H1 (cell line): ENCODE measurements around the gene UHRF2. TPM values are rescaled to one million over a fixed set of nuclear protein-coding genes. Genes with fewer than 3 reads are reported as not detected.

Experiments
- CTCF ChIA-PET: fragments of 300-600 bp; sonication (Branson Sonifier 250); formaldehyde crosslinking; loops from one replicate; lab custom pipeline; 2021; ENCODE audit not compliant: partially characterized antibody; lab: Charles Lee
- POLR2A ChIA-PET: fragments of 300-600 bp; sonication (Branson Sonifier 250); formaldehyde crosslinking; loops from one replicate; lab custom pipeline; 2021; ENCODE audit warnings: inconsistent platforms; ENCODE audit not compliant: partially characterized antibody; lab: Charles Lee
- DNase-seq, 2 experiments: peaks; one replicate each; pipeline versions ENCODE4 v3.0.0 to v3.0.0-alpha.2; 2010 to 2022; ENCODE audit warnings: low spot score in 2 of 2, low read depth in 1 of 2, mixed read lengths in 1 of 2
- FAIRE-seq: peaks from 2 replicates; lab custom pipeline; 2011; peaks lifted over from hg19 to GRCh38; lab: Jason Lieb, UNC
- H2AFZ ChIP-seq: 2 replicates; pipeline ENCODE4 v1.8.1; 2012; ENCODE audit warnings: low read length, inconsistent platforms
- H2AK5ac ChIP-seq: 2 replicates; pipeline ENCODE4 v1.6.1; 2013; ENCODE audit warnings: low read depth, low read length
- H2BK120ac ChIP-seq: replicated peaks from 2 replicates; pipeline ENCODE3; 2013; ENCODE audit warnings: low read depth, low read length, inconsistent platforms
- H2BK12ac ChIP-seq: 2 replicates; pipeline ENCODE4 v1.6.1; 2013; ENCODE audit warnings: low read depth, low read length
- H2BK15ac ChIP-seq: 2 replicates; pipeline ENCODE4 v1.6.1; 2013; ENCODE audit warnings: low read length
- H2BK20ac ChIP-seq: 2 replicates; pipeline ENCODE4 v1.6.1; 2013; ENCODE audit warnings: low read length
- H2BK5ac ChIP-seq: 2 replicates; pipeline ENCODE4 v1.6.1; 2013; ENCODE audit warnings: low read depth, low read length
- H3K14ac ChIP-seq: 2 replicates; pipeline ENCODE4 v1.6.1; 2013; ENCODE audit warnings: inconsistent platforms; ENCODE audit not compliant: insufficient read length
- H3K18ac ChIP-seq: 2 replicates; pipeline ENCODE4 v1.6.1; 2013; ENCODE audit warnings: low read length; ENCODE audit errors: extremely low read depth
- H3K23ac ChIP-seq: 2 replicates; pipeline ENCODE4 v1.6.1; 2013; ENCODE audit warnings: inconsistent platforms; ENCODE audit not compliant: insufficient read length
- H3K23me2 ChIP-seq: 2 replicates; pipeline ENCODE4 v1.6.1; 2013; ENCODE audit warnings: low read depth, low read length
- H3K27ac ChIP-seq: 2 replicates; pipeline ENCODE4 v1.6.1; 2011; ENCODE audit warnings: low read depth, low read length, inconsistent platforms
- H3K27me3 ChIP-seq, 4 experiments: replicated peaks in 1 of 4; 1 replicate in 1 of 4; 2 replicates in 3 of 4; pipeline versions ENCODE4 v1.6.1 to v1.8.1; 2011 to 2013; ENCODE audit warnings: low read length in 3 of 4, mild to moderate bottlenecking in 3 of 4, inconsistent platforms in 2 of 4, mixed read lengths in 2 of 4, moderate library complexity in 1 of 4; ENCODE audit not compliant: control insufficient read depth in 3 of 4, insufficient read depth in 3 of 4; ENCODE audit errors: extremely low read depth in 1 of 4
- H3K36me3 ChIP-seq, 4 experiments: 2 replicates each; pipeline versions ENCODE4 v1.6.1 to v1.8.1; 2011 to 2013; ENCODE audit warnings: mild to moderate bottlenecking in 4 of 4, low read length in 3 of 4, moderate library complexity in 2 of 4, control low read depth in 1 of 4, inconsistent platforms in 1 of 4; ENCODE audit not compliant: insufficient read depth in 4 of 4, control insufficient read depth in 2 of 4
- H3K4ac ChIP-seq: replicated peaks from 2 replicates; pipeline ENCODE3; 2013; ENCODE audit warnings: low read length, low read depth, mixed read lengths, inconsistent platforms; ENCODE audit not compliant: insufficient read length
- H3K4me1 ChIP-seq, 4 experiments: replicated peaks in 1 of 4; 1 replicate in 1 of 4; 2 replicates in 3 of 4; pipeline versions ENCODE4 v1.6.1 to v1.8.1; 2011 to 2013; ENCODE audit warnings: low read length in 3 of 4, inconsistent platforms in 2 of 4, mixed read lengths in 1 of 4; ENCODE audit not compliant: insufficient read depth in 4 of 4, control insufficient read depth in 3 of 4
- H3K4me2 ChIP-seq, 2 experiments: 2 replicates each; pipeline versions ENCODE4 v1.6.1 to v1.8.1; 2011 to 2013; ENCODE audit warnings: low read depth in 2 of 2, low read length in 2 of 2, control low read depth in 1 of 2, inconsistent platforms in 1 of 2, mild to moderate bottlenecking in 1 of 2; ENCODE audit not compliant: insufficient read depth in 1 of 2
- H3K4me3 ChIP-seq, 4 experiments: fragments of 200-600, 300-600 bp in 1 of 4; sonication (generic), shearing (Covaris generic), sonication (Bioruptor Twin) in 1 of 4; 2 replicates each; pipeline versions ENCODE4 v1.5.1 to v1.8.1; 2011 to 2016; ENCODE audit warnings: low read length in 4 of 4, low read depth in 3 of 4, control low read depth in 2 of 4, inconsistent platforms in 2 of 4, mild to moderate bottlenecking in 2 of 4, mixed read lengths in 1 of 4, moderate library complexity in 1 of 4; ENCODE audit not compliant: insufficient read depth in 2 of 4; ENCODE audit errors: extremely low read depth in 1 of 4
- H3K56ac ChIP-seq: replicated peaks from 2 replicates; pipeline ENCODE3; 2013; ENCODE audit warnings: low read depth, mild to moderate bottlenecking, mixed read lengths, low read length, inconsistent platforms; ENCODE audit not compliant: insufficient read length
- H3K79me1 ChIP-seq: 2 replicates; pipeline ENCODE4 v1.6.1; 2013; ENCODE audit warnings: low read depth, low read length, control low read depth
- H3K79me2 ChIP-seq, 2 experiments: 2 replicates each; pipeline versions ENCODE4 v1.6.1 to v1.8.1; 2012 to 2013; ENCODE audit warnings: low read length in 2 of 2, mild to moderate bottlenecking in 2 of 2, inconsistent platforms in 1 of 2; ENCODE audit not compliant: insufficient read depth in 2 of 2, control insufficient read depth in 1 of 2
- H3K9ac ChIP-seq, 4 experiments: replicated peaks in 1 of 4; 1 replicate in 1 of 4; 2 replicates in 3 of 4; pipeline versions ENCODE4 v1.6.1 to v1.8.1; 2011 to 2013; ENCODE audit warnings: low read depth in 3 of 4, low read length in 3 of 4, control low read depth in 2 of 4, mild to moderate bottlenecking in 2 of 4, moderate library complexity in 2 of 4, inconsistent platforms in 1 of 4; ENCODE audit errors: extremely low read depth in 1 of 4
- H3K9me3 ChIP-seq, 2 experiments: 2 replicates each; pipeline versions ENCODE4 v1.6.1 to v1.8.1; 2012 to 2013; ENCODE audit warnings: mild to moderate bottlenecking in 2 of 2, moderate library complexity in 2 of 2, control low read depth in 1 of 2, inconsistent platforms in 1 of 2, low read depth in 1 of 2, low read length in 1 of 2, mixed read lengths in 1 of 2; ENCODE audit not compliant: insufficient read depth in 2 of 2
- H4K20me1 ChIP-seq, 2 experiments: replicated peaks in 1 of 2; 2 replicates each; pipeline versions ENCODE3 to v1.8.1; 2011 to 2013; ENCODE audit warnings: inconsistent platforms in 2 of 2, low read length in 2 of 2, mild to moderate bottlenecking in 1 of 2; ENCODE audit not compliant: insufficient read depth in 2 of 2, control insufficient read depth in 1 of 2
- H4K5ac ChIP-seq: 2 replicates; pipeline ENCODE4 v1.6.1; 2013; ENCODE audit warnings: low read length, low read depth, mixed read lengths, inconsistent platforms; ENCODE audit not compliant: insufficient read length
- H4K8ac ChIP-seq: 2 replicates; pipeline ENCODE4 v1.8.0; 2013; ENCODE audit warnings: mild to moderate bottlenecking, moderate library complexity, low read length, inconsistent platforms; ENCODE audit not compliant: insufficient read depth; ENCODE audit errors: extremely low read depth
- H4K91ac ChIP-seq: replicated peaks from 2 replicates; pipeline ENCODE3; 2013; ENCODE audit warnings: low read length, mixed read lengths, inconsistent platforms; ENCODE audit not compliant: insufficient read length
- RAD21 ChIP-seq, 2 experiments: IDR thresholded peaks in 1 of 2; conservative IDR thresholded peaks in 1 of 2; 2 replicates each; pipeline ENCODE4 v1.6.1; 2011; ENCODE audit warnings: low read depth in 2 of 2, low read length in 2 of 2, improper control_type of control experiment in 1 of 2, inconsistent platforms in 1 of 2, mild to moderate bottlenecking in 1 of 2, moderate library complexity in 1 of 2
- WGBS, 2 experiments: shearing (Covaris generic) in 1 of 2; methylation state at CpG; one replicate each; pipeline versions ENCODE4 v1.1.6 to v1.1.7; 2013 to 2015; ENCODE audit warnings: low lambda C conversion rate in 2 of 2, mixed read lengths in 2 of 2, inconsistent platforms in 1 of 2, low coverage in 1 of 2, missing lambda C conversion rate in 1 of 2; ENCODE audit not compliant: insufficient replicate concordance in 2 of 2, insufficient coverage in 1 of 2, insufficient read length in 1 of 2; ENCODE audit errors: extremely low coverage in 1 of 2, missing lambda C conversion rate in 1 of 2; 5-methylcytosine and 5-hydroxymethylcytosine counted together
- polyA plus RNA-seq, 7 experiments: library from polyadenylated mRNA; depleted of rRNA in 3 of 7; stranded (reverse) in 5 of 7; unstranded in 2 of 7; fragments of >200 nt in 5 of 7; fragments of 200-250 nt in 2 of 7; gene quantifications; 1 replicate in 5 of 7; 2 replicates in 1 of 7; 4 replicates in 1 of 7; pipeline versions ENCODE4 v1.2.1 to v1.2.3, GENCODE V29; 2011 to 2013; ENCODE audit warnings: missing spikeins in 2 of 7, mixed read lengths in 2 of 7
- total RNA-seq: library from RNA; stranded (reverse); fragmentation: NEBNext Ultra II Directional; extraction: Animal tissue kit (Norgen Biotek cat#: 25700); gene quantifications from 2 replicates; pipeline ENCODE4 v1.2.1, GENCODE V29; 2021

The UHRF2 gene
- total and polyA plus RNA-seq, 2 of the 8 experiments (the other 6 are each of a cell fraction or from before 2014, with no cell fraction given), result 31.8 to 48.0 TPM

- Histone ChIP-seq H3K27ac (no peak overlapping the region), H4K91ac (no peak overlapping the region), H2BK20ac (no peak overlapping the region), H3K9me3 (no peaks in the 10 kb centered on the region), H3K4me1 (no peaks in the 10 kb centered on the region), H2BK120ac (no peak overlapping the region), H3K23me2 (no peaks in the 10 kb centered on the region), H4K5ac (no peak overlapping the region), H3K23ac (no peak overlapping the region), H3K79me2 (peaks cover 0 to 99% of the 10 kb centered on the region in 2 experiments; a peak in 3 of 4 replicates), H2AK5ac (no peak overlapping the region), H3K56ac (no peak overlapping the region), H3K14ac (no peak overlapping the region), H3K9ac (no peak overlapping the region), H4K8ac (no peak overlapping the region), H2BK15ac (no peak overlapping the region), H4K20me1 (peaks cover 2 to 11% of the 10 kb centered on the region in 2 experiments), H3K4me3 (no peak overlapping the region), H3K4ac (no peak overlapping the region), H3K79me1 (peaks cover 9% of the 10 kb centered on the region; the same call in 1 of the 2 replicates), H2BK5ac (no peak overlapping the region), H2AFZ (no peak overlapping the region), H2BK12ac (no peak overlapping the region), H3K18ac (no peak overlapping the region), H3K36me3 (no peaks in the 10 kb centered on the region), H3K4me2 (no peak overlapping the region), H3K27me3 (no peaks in the 10 kb centered on the region)
- ChIA-PET CTCF (no interaction called here), POLR2A (no interaction called here)
- DNase-seq (no peak), FAIRE-seq (no peak)
- 92% methylated on average over 3 of the region's 3 CpGs; no CpG with 5 or more reads in 1 of the 2 experiments for WGBS, 2 experiments
- TF ChIP-seq RAD21 (IDR thresholded peaks at IDR 0.05 in 1 of 2, conservative IDR thresholded peaks at IDR 0.05 in 1 of 2; ENCODE audit: low read depth in 2 of 2, low read length in 2 of 2), result no peak
These were observed 27.4 kb downstream of the UHRF2 start for GRCh38 chr9:6440405-6440804.
